ENCODE data around the gene SWAP70.
A peak's percentile ranks its signal among the peaks of the same experiment; 100 is the strongest.

The SWAP70 gene

DNA sequence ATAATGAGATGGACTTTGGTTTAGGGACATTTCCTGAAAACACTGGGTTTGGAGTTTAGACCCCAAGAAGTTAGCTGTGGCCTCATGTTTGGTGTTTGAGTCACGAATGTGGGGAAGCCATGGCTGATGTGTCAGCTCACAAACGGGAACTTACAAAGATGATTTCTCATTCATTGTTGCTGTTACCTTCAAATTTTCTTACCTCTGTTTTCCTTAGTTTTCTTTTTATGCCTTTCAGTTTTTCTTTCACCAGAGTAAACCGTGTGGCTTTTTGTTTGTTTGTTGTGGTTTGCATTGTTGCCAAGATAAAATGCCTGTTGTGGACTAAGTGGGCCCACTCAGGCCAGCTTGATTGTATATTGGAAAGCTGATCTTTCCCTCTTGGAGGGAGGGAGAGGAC, 89.1 kb downstream of the SWAP70 start:
- no peak for DNase-seq (ENCODE audit: low spot score)

DNA sequence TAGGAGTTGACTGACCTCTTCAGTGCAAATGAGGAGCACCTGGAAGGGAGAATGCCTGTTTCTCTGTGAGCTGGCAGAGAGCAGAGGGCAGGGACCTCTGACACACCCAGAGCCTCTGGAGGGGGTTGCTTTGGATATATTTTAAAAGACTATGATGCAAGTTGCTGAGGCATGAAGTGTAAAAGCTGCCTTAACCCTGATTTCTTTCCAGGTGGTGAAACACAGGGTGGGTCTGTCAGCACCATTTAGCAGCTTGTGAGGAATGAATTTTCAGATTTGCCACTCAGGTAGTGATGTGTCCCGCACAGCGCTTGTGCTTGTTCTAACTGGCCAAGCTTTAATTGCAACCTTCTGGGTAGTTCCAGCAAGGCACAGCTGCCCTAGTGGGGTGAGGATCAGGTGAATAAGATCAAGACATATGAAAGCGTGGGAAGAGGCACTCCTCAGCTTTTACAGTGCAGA, 90.2 kb downstream of the SWAP70 start:
- DNase-seq (ENCODE audit: low spot score): no peak

DNA sequence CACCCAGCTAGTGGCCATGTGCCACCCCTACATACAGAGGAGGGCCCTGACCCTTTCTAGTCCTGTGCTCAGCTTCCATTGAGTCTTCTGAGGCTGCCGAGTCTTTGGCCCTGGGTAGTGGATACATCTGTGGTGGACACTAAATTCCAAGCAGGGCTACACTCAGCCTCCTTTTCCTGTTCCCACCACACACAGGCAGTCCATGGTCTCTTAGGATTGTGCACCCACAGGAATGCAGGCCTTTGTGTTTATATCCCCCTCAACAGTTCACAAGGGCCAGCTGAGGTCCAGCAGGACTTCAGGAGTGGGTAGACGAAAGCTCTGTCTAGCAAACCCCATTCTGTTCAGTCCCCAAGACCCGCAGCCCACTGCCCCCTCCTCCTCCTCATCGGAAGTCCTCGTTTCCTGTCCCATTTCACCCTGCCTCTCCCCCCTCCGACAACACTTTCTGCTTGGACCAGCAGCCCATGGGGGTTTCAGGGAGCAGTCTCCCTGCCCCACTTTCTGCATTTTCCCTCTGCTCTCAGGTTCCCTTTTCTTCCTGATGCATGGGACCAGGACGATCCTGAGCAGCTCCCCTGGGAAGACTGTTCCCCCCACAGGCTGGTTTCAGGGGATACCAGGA, 91.8 kb downstream of the SWAP70 start:
- no peak for DNase-seq (ENCODE audit: low spot score)

DNA sequence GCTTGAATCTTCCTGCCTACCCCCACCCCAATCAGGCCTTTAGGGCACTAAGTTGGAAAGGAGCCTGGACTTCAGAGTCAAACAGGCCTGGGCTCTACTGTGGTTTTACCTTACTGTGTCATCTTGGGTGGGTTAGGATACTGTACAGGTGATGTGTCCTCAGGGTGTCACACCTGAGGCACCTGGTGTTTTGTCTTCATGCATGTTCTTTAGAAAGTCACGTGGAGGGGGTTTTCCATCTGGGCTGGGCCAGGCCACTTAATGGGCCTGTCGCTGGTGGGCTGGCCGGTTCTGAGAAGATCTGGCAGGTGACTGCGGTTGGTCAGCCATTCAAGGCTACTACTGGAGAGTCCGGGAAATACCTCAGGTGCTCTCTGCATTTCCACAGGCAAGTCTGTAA, 92.6 kb downstream of the SWAP70 start:
- no peak for DNase-seq (ENCODE audit: low spot score)

DNA sequence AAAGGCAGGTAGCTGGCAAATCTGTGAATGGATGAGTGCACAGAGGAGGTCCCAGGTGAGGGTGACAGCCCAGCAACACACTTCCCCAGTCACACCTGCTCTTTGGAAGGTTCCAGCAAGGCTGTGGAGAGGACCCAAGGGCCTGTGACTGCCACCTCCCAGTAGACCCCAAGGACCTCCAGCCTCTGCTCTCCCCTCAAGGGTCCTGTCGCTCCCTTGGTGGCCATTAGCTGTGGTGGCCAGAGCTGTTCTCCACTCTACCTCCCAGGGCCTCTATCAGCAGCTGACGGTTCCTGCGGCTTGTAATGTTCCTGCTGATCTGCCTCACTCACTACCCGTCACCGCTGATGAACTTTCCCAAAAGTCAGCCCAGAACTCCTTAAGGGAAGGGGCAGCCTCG, 93.0 kb downstream of the SWAP70 start:
- no peak for DNase-seq (ENCODE audit: low spot score)

DNA sequence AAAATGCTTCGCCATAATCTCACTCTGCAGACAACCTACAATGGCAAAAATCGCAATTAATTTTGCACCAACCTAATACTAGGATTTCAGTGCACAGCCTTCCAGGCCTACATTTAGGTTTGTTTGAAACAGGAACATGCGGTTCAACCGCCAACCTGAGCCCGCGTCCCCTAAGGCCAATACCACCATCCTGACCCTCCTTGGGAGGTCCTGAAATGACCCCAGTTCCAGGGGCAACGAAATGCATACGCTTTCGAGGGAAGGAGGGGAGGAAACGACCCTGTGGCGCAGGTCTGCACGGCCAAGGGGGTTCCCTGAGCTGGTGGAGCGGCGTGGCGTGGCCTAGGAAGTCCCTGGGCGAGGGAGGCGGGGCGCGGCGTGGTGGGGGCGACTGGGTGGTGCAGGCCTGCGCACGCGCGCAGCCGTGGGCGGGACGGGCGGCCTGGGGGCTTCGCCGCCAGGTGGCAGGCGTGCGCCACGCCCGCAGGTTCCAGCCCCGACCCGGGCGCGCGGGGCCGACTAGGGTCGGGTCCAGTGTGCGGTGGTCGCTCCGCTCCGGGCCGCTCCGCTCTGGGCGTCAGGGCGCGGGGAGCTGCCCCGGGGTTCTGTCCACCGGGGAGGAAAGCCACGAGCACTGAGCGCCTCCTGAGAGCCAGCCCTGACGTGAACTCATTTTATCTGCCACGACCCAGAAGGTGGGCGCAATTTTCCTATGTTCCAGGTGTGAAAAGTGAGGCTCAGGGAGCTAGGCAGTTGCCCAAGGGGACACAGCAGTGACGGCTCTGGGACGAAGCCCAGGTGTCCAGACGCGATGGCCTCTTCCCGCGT, 94.1 kb downstream of the SWAP70 start:
- DNase-seq (ENCODE audit: low spot score): peak; percentile 85

DNA sequence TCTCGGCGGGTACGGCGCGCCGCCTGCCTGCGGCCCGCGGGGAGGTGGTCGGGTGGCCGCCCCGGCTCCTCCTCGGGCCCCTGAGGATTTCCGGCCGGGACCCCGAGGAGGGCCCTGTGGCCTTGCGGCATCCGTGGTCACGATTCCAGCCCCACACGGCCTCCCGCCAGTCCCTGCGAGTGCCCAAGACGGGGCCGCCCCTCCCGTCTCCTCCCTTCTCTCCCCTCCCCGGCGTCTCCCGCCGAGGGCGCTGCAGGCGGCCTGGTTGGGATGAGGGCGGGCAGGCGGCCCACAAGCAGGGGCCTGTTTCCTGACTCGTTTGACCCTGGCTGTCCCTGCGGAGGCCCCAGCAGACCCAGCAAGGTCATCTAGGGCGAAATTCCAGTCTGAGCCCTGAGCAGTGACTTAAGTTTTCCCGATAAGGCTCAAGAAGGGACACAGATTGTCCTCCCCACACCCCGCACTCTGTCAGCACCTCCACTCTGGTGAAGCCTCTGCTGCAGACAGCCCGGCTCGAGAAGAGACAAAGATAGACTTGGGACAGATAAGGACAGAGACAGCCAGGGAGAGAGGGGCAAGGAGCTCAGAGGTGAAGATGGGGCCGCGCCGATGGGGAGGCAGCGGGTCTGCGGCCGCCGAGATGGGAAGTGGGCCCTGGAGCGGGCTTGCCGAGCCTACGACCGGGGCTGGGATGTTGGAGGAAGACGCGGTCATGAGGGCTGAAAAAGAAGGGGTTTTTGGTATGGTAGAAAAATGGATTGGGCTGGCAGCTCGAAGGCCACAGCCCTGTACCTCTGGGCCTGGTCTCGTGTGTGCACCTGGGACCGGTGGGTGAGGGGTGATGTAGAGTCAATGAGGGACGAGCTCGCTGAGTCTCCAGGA, 95.0 kb downstream of the SWAP70 start:
- DNase-seq (ENCODE audit: low spot score): peak; percentile 68

DNA sequence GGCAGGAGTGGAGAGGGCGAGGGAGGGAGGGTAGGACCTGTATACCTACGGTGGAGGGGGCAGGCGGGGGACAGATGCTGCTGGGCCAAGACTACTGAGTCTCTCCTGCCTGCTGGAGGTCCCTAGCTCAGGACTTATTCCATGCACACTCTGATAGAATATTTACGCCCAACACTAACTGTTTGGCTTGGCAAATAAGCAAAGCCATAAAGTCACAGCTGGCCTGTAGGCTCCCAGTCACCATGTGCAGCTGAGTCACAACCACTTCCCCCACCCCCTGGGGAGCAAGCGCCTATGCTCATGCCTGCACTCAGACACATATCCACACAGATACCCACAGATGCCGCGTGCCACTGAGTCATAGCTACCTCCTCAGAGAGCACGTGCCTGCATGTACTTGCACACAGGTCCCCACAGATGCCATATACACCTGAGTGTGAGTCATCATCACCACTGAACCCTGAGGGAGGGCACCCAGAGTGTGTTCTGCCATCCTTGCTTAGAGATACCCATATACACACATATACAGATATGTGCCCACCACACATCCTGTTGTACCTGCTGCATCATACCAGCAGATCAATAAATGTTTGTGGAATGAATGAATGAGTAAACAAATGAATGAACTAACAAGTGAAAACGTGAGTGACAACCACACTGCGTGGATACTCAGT, 95.8 kb downstream of the SWAP70 start:
- DNase-seq (ENCODE audit: low spot score): no peak

DNA sequence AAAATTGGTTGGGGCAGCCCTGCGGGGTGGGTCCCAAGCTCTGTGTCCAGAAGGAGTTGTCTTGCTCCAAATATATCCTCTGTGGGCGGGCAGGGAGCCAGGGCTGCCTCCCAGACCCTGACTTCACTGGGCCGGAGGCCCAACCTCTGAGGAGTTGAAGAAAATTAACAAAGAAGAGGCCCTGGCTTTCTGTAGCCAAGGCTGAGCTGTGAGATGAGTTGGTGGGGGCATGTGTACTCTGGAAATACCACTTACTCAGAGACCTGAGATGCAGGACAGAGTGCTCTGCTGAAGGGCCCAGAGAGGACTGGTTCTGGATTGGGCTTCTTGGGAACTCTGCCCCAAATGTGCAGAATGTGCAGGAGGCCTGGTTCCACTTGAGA, 96.3 kb downstream of the SWAP70 start:
- no peak for DNase-seq (ENCODE audit: low spot score)

DNA sequence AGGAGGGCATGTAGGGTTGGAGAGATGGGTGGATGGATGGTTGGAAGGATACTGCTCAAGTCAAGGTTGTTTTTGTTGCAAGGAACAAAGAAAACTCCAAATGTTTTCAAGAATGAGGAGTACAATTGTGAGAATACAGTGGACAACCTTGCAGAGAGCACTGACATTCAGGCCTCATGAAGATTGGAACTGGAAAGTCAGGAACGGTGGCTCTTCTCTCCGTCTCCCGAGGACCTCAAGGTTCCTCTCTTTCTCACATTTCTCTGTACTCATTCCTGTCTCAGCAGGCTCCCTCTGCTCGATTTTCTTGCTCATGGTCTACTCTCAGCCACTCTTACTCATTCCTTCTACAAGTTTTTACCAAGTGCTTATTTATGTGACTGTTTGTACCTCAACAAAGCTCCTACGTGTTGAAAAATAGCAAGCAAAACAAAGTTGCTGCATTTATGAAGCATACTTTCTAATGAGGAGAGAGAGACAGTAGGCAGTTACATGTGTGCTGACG, 97.6 kb downstream of the SWAP70 start:
- no peak for DNase-seq (ENCODE audit: low spot score)

DNA sequence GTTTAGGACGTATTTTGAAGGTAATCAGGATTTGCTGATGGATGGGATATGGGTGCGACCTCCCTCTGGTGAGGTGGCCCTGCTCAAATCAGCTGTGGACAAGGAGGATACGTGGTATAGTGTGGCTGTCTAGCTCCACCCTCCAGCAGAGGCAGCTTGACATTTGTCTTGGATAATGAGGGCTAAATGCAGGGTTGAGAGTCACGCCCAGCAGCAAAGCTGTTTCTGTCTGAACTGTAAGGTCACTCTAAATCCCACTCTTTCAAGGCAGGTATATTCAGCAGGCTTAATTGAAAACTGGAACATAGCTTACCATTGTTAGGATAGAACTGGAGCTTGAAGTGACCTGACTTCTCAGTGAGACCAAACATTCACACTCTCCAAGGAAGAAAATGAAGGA, 98.7 kb downstream of the SWAP70 start:
- no peak for DNase-seq (ENCODE audit: low spot score)

DNA sequence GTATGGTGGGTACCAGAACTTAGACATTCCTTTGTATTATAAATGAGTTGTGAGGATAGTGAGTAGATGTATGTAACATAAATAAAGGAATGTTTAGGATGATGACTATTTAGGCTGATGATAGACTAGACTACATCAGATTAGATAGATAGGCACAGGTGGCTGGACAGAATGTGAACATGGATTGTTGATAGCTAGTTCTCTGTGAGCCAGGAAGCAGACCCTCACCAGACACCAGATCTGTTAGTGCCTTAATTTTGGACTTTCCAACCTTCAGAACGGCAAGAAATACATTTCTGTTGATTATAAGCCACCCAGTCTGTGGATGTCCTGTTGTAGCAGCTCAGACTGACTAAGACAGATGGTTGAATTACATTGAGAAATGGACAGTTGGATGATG, 99.4 kb downstream of the SWAP70 start:
- no peak for DNase-seq (ENCODE audit: low spot score)

DNA sequence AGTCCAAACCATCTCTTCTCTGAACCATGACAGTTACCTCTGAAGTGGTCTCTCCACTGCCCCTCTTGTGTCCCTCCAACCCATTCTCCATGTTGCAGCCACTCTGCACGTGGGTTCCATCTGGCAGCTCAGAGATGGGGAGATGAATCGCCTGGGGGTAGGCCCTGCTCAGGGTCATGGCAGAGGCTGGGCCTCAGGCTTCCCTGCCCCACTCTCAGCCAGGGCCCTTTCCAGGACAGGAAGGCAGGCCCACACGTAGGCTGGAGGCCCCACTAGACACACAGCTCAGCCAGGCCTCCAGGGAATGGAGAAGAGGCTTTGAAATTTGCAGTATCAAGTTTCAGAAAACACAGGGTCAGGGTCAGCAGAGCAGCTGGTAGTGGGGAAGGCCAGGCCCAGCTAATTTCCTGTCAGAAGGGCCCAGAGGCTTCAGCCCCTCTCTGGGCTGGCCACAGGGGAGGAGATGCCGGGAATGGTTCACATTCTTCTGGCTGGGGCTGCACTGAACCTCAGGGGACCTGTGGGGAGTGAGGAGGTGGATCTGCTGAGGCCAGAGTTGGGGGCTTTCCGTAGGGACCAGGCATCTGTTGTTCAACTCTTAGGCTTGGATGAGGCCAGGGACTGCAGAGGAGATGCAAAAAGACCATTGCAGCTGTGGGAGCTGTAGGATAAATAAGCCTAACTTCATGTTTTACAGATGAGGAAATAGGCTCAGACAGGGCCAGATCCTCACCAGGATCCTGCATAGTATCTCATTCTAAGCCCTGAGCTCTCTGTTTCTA, 101.6 kb downstream of the SWAP70 start:
- no peak for DNase-seq (ENCODE audit: low spot score)

DNA sequence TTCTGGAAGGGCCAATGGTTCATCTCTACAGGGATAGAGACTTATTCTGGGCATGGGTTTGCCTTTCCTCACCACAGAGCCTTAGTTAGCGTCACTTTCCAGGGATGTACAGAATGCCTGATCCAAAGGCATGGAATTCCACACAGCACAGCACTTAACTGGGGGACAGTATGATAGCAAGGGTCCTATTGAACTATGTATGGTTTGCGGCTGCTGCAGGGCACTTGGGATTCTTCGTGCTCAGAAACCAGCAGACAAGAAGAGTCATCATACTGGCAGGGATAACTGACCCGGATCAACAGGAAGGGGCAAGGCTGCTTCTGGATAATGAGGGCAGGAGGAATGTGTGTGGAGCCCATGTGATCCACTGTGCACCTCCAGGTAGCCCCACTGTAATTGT, 105.7 kb downstream of the SWAP70 start:
- no peak for DNase-seq (ENCODE audit: low spot score)

DNA sequence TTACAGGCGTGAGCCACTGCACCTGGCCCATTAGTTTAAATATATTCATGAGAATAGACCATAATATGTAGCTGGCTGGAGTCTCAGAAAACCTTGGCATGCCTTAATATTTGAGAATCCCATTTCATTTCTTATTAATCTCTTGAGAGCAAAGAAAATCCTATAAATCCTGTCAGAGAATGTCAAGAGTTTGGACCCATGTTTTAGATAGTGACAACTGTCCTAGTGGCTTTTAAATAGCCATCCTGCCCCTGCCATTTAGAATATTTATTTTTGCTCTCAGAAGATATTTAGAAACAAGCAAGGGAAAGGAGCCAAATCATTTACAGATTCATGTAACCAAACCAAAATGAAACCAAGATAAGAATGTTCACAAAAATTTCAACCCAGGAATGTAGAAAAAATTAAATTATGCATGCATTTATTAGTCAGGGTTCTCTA, 107.2 kb downstream of the SWAP70 start:
- DNase-seq (ENCODE audit: low spot score): no peak

DNA sequence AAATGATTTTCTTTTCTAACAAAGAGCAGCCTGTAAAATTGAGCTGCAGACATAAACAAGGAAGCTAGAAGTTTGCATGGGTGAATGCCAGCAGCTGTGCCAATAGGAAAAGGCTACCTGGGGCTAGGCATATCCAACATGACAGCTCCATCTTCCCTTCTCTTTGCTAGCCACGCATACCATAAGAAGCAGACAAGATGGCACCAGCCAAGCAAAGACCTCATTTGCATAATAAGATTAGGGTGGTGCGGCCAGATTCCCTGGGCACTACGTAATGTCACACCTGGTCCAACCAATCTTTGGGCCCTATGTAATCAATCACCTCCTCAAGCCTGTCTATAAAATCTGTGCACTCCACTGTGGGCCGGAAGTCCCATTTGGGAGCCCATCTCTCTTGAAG, 108.3 kb downstream of the SWAP70 start:
- no peak for DNase-seq (ENCODE audit: low spot score)

DNA sequence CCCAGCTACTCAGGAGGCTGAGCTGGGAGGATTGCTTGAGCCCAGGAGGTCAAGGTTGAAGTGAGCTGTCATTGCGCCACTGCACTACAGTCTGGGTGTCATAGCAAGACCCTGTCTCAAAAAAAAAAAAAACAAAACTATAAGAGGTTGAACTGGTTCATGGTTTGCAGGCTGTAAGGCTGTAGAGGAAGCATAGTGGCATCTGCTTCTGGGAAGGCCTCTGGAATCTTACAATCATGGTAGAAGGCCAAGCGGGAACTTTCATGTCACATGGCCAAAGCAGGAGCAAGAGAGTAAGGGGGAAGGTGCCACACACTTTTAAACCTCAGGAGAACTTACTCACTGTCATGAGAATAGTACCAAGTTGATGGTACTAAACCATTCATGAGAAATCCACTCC, 109.6 kb downstream of the SWAP70 start:
- no peak for DNase-seq (ENCODE audit: low spot score)

DNA sequence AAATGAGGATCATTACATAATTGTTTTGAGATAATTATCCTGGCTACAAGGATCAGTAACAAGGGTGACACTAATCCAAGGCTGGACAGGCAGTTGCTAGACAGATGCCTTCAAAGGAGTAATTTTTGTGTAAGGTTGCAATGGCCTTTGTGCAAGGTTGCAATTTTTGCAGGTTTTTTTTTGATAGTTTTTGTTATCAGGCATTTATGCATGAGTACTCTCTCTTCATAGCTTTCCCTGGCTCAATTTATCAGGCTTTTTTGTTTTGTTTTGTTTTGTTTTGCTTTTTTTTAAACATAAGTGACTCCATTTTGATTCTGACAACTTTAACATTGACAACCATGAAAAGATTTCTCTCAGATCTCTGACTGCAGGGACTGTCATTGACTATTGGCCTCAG, 110.2 kb downstream of the SWAP70 start:
- DNase-seq (ENCODE audit: low spot score): no peak

DNA sequence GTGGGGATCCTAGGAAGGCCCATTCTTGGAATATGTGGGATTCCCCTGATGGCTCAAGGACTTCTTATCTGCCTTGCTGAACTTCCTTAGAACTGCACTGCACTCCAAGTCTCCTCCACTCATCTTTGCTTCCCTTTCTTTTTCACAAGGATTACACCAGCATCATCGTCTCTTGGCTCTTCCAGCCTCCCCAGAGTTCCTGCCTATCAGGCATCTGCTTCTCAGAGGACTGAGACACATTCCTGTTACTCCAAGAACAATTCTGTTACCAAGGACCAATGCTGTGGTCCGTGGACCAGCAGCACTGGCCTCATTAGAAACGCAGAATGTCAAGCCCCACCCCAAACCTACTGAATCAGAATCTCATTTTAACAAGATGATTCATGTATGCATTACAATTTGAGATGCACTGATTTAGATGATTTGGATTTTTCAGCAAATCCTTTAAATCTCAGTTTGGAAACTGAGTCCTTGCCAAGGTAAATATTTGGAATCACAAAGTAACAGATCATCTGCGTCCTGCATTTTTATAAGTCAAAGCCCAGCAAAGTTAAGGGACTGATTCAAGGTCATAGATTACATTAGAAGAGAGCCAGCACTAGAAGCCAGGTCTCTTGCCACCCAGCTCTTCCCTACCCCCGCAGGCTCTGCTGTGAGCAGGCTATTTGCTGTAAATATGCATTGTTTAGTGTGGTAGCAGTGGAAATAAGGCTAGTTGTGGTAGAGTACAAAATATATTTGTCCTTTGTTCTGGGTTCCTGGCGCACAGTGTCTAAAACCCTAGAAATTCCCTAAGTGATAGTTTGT, 110.9 kb downstream of the SWAP70 start:
- no peak for DNase-seq (ENCODE audit: low spot score)

DNA sequence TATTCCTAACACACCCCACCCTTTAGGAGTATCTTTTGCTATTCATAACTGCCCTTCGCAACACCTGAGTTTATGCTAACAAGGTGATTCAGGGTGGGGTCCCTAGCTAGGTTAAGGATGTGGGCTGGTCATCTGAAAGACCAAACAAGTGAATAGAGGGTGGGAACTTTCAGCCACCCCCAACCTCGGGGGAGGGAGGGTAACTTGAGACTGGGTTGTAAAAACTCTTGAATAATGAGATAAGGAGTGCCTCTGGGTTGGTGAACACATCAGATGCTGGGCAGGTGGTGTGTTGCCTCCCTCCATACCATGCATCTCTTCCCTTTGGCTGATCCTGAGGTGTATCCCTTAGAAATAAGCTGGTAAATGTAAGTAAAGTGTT, 111.5 kb downstream of the SWAP70 start:
- DNase-seq (ENCODE audit: low spot score): no peak
